Activated CD8-positive, alpha-beta memory T cell treated with anti-CD3 and anti-CD28 coated beads for 4 hours (primary cell): ENCODE measurements around the gene POM121L2.
"Not testable (repeated sequence)": the region's sequence is repeated elsewhere in the genome, so short reads cannot be mapped to it uniquely, and the experiment has no call there.

Experiments used
- DNase-seq, 2 donors: peaks; one replicate each; pipeline ENCODE4 v3.0.0-alpha.2; 2020; ENCODE audit warnings: low read depth in 2 of 2

The POM121L2 gene

GRCh38 chr6:27294409-27294808 is 17.7 kb downstream of the POM121L2 start:
- DNase-seq = no peak

GRCh38 chr6:27293436-27294098 is 18.5 kb downstream of the POM121L2 start:
- DNase-seq = no peak

GRCh38 chr6:27290850-27291208 is 21.2 kb downstream of the POM121L2 start:
- no peak for DNase-seq

GRCh38 chr6:27290065-27290849 is 21.8 kb downstream of the POM121L2 start:
- no peak for DNase-seq

- DNase-seq = no peak
Measured at GRCh38 chr6:27288136-27289044, 23.7 kb downstream of the POM121L2 start.

GRCh38 chr6:27287751-27288135 is 24.3 kb downstream of the POM121L2 start:
- no peak for DNase-seq

- DNase-seq = no peak
Measured at GRCh38 chr6:27286141-27286540, 25.9 kb downstream of the POM121L2 start.

GRCh38 chr6:27283279-27283678 is 28.8 kb downstream of the POM121L2 start:
- DNase-seq = no peak

GRCh38 chr6:27281569-27281968 is 30.5 kb downstream of the POM121L2 start:
- no peak for DNase-seq

- DNase-seq = no peak
Measured at GRCh38 chr6:27281105-27281539, 31.0 kb downstream of the POM121L2 start.

GRCh38 chr6:27280540-27281000 is 31.5 kb downstream of the POM121L2 start:
- no peak for DNase-seq

- no peak for DNase-seq
Measured at GRCh38 chr6:27280064-27280539, 32.0 kb downstream of the POM121L2 start.

GRCh38 chr6:27279513-27280063 is 32.5 kb downstream of the POM121L2 start:
- no peak for DNase-seq

GRCh38 chr6:27275025-27275956 is 36.8 kb downstream of the POM121L2 start:
- DNase-seq = no peak

GRCh38 chr6:27273783-27274182 is 38.3 kb downstream of the POM121L2 start:
- no peak for DNase-seq

GRCh38 chr6:27268803-27269202 is 43.3 kb downstream of the POM121L2 start:
- no peak for DNase-seq

GRCh38 chr6:27267857-27268434 is 44.1 kb downstream of the POM121L2 start:
- no peak for DNase-seq

GRCh38 chr6:27267003-27267402 is 45.1 kb downstream of the POM121L2 start:
- not testable (repeated sequence) for DNase-seq

GRCh38 chr6:27263886-27264285 is 48.2 kb downstream of the POM121L2 start:
- DNase-seq = no peak

- no peak for DNase-seq
Measured at GRCh38 chr6:27260836-27261375, 51.2 kb downstream of the POM121L2 start.
